Transverse colon (tissue), 4 donors: ENCODE measurements around the gene CDK15. TPM values are rescaled to one million over a fixed set of nuclear protein-coding genes. Genes with fewer than 3 reads are reported as not detected.

Experiments
- DNase-seq: peaks from one replicate; pipeline ENCODE4 v3.0.0-alpha.2; 2019
- H3K27ac ChIP-seq, 4 donors: fragments of 200-600 bp; sonication (generic); 2 replicates each; pipeline ENCODE4 v1.5.1; 2016 to 2018; ENCODE audit warnings: inconsistent platforms in 4 of 4
- H3K27me3 ChIP-seq: fragments of 200-600 bp; sonication (generic); 2 replicates; pipeline ENCODE4 v1.5.1; 2017; ENCODE audit warnings: inconsistent platforms
- H3K36me3 ChIP-seq, 4 donors: fragments of 200-600 bp; sonication (generic); 2 replicates each; pipeline ENCODE4 v1.5.1; 2017 to 2019; ENCODE audit warnings: inconsistent platforms in 4 of 4
- H3K4me1 ChIP-seq, 4 donors: fragments of 200-600 bp; sonication (generic); 2 replicates each; pipeline ENCODE4 v1.5.1; 2017 to 2020; ENCODE audit warnings: inconsistent platforms in 4 of 4
- H3K4me3 ChIP-seq, 4 donors: fragments of 200-600 bp; sonication (generic); 1 replicate in 1 of 4; 2 replicates in 3 of 4; pipeline versions ENCODE4 v1.5.1 to v1.6.1; 2017 to 2019; ENCODE audit warnings: inconsistent platforms in 4 of 4
- H3K9me3 ChIP-seq, 2 donors: fragments of 200-600 bp; sonication (generic); 2 replicates each; pipeline ENCODE4 v1.5.1; 2017 to 2019; ENCODE audit warnings: inconsistent platforms in 2 of 2
- EP300 ChIP-seq: sonication (generic); formaldehyde crosslinking; IDR thresholded peaks from one replicate; pipeline ENCODE4 v1.6.1; 2017; ENCODE audit warnings: antibody characterized with exemption, low read depth
- POLR2A ChIP-seq: fragments of 450-650 bp; IDR thresholded peaks from one replicate; pipeline ENCODE4 v1.6.1; 2016; ENCODE audit warnings: antibody characterized with exemption, mild to moderate bottlenecking, moderate library complexity
- POLR2AphosphoS5 ChIP-seq, 3 donors: sonication (generic); formaldehyde crosslinking; IDR thresholded peaks; one replicate each; pipeline ENCODE4 v1.6.1; 2016; ENCODE audit warnings: antibody characterized with exemption in 3 of 3
- WGBS, 2 donors: methylation state at CpG; one replicate each; pipeline ENCODE4 v1.1.5; 2018; ENCODE audit warnings: low coverage in 1 of 2; 5-methylcytosine and 5-hydroxymethylcytosine counted together
- in situ Hi-C, 4 donors: fragments of 200-750 bp; cut with MboI; loops; one replicate each; pipeline versions ENCODE4 v1.15.0 to v1.15.1; 2017; ENCODE audit warnings: low sequenced_read_pairs in 3 of 4, low pct_ligation_motif_present in 1 of 4, low pct_unique_long_range_greater_than_20kb in 1 of 4
- intact Hi-C: fragments of 100-400 bp; cut with DNase I; formaldehyde crosslinking; loops from one replicate; pipeline ENCODE4 v1.15.1; 2023; ENCODE audit warnings: low total_unique reads
- total RNA-seq, 4 donors: library from RNA; depleted of rRNA; stranded (reverse); fragments of >200 nt; gene quantifications; one replicate each; pipeline ENCODE4 v1.1.0, GENCODE V29; 2016
- TF ChIP-seq, protein P1 (sequence below), 5 experiments: fragments of 200-600 bp in 3 of 5; fragments of 450-650 bp in 2 of 5; sonication (generic) in 3 of 5; IDR thresholded peaks; 1 replicate in 2 of 5; 2 replicates in 3 of 5; pipeline ENCODE4 v1.5.1; 2016 to 2017; ENCODE audit warnings: antibody characterized with exemption in 5 of 5, inconsistent platforms in 3 of 5, mild to moderate bottlenecking in 2 of 5, moderate library complexity in 1 of 5

Gene CDK15
- total RNA-seq, 4 donors from 2014 or later = 0.14 to 0.79 TPM; not detected in 2

DNA sequence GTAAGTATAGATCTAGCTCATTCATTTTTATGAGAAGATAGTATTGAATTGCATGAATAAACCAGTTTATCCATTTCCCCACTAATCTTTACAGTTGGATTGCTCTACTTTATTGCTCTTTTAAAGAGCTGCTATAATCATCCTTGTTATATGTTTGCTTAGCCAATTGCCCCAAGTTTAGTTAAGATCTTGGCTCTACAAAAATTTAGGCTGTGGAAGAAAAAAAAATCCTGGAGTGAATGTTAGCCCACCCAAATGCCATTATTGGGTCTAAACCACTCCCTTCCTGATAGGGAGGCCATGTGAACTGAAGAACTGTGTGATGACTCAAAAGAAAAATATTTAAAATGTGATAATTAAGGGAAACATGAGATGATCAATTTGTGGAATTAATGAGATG lies 28.5 kb upstream of the CDK15 start:
- Histone ChIP-seq H3K27me3 (no peaks in the 10 kb centered on the region), H3K4me3 (no peak overlapping the region), H3K9me3 (no peaks in the 10 kb centered on the region), H3K4me1 (peaks cover 6 to 27% (median 18%) of the 10 kb centered on the region in 4 donors), H3K27ac (no peak overlapping the region), H3K36me3 (no peaks in the 10 kb centered on the region)
- in situ Hi-C loops (no loop called here), intact Hi-C loops (no loop called here)
- DNase-seq = no peak
- no peak for TF ChIP-seq POLR2A
- TF ChIP-seq, protein P1, sequence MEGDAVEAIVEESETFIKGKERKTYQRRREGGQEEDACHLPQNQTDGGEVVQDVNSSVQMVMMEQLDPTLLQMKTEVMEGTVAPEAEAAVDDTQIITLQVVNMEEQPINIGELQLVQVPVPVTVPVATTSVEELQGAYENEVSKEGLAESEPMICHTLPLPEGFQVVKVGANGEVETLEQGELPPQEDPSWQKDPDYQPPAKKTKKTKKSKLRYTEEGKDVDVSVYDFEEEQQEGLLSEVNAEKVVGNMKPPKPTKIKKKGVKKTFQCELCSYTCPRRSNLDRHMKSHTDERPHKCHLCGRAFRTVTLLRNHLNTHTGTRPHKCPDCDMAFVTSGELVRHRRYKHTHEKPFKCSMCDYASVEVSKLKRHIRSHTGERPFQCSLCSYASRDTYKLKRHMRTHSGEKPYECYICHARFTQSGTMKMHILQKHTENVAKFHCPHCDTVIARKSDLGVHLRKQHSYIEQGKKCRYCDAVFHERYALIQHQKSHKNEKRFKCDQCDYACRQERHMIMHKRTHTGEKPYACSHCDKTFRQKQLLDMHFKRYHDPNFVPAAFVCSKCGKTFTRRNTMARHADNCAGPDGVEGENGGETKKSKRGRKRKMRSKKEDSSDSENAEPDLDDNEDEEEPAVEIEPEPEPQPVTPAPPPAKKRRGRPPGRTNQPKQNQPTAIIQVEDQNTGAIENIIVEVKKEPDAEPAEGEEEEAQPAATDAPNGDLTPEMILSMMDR (IDR thresholded peaks at IDR 0.05) = no peak

DNA sequence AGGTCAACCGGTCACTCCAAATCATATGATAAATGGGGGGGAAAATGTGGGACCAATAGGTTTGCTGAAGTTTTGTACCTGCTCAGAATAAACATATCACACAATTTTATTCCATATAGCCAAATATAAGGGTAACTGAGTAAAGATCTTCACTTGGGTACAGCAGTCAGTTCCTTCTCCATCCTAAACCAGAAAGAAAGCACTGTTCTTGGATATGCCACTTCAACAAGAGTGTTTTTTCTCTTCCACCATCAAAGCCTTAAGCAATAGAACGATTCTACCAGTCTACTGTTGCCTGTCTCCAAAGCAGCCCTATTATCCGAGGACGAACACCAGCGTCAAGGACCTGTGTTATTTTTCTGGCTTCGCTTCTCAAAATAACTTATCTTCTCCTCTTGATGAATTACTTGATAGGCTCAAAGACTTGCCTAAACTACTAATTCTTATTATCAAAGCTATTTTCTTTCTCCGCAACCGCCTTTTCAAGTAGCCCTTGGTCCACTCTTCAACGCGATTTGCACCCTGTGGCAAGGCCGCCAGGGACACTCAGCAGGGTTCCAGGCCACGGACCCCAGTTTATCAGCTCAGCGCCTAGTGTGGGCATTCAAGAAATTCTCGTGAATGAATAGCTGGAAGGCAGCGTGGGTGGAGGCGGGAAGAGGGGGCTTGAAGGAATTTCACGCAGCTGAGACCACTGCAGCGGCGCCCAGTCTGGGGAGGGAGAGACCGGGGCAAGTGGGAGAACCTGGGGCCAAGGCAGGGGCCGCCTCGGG lies 26.2 kb upstream of the CDK15 start:
- intact Hi-C loops = no loop called here
- Histone ChIP-seq H3K27me3 (no peaks in the 10 kb centered on the region), H3K4me1 (peaks cover 6 to 27% (median 18%) of the 10 kb centered on the region in 4 donors), H3K27ac (peak overlapping the region; percentile 86 to 93 (median 90)), H3K9me3 (no peaks in the 10 kb centered on the region), H3K36me3 (no peaks in the 10 kb centered on the region), H3K4me3 (peak overlapping the region; percentile 73 to 86 (median 75))
- no peak for TF ChIP-seq POLR2AphosphoS5 (IDR thresholded peaks at IDR 0.05)
- TF ChIP-seq, protein P1 (IDR thresholded peaks at IDR 0.05) = peak in 2 of 5 experiments; percentile 12 to 15
- WGBS, 2 donors = 9 to 10% methylated on average over 13 to 20 of the region's 22 CpGs
- no peak for DNase-seq
- in situ Hi-C loops = no loop called here

DNA sequence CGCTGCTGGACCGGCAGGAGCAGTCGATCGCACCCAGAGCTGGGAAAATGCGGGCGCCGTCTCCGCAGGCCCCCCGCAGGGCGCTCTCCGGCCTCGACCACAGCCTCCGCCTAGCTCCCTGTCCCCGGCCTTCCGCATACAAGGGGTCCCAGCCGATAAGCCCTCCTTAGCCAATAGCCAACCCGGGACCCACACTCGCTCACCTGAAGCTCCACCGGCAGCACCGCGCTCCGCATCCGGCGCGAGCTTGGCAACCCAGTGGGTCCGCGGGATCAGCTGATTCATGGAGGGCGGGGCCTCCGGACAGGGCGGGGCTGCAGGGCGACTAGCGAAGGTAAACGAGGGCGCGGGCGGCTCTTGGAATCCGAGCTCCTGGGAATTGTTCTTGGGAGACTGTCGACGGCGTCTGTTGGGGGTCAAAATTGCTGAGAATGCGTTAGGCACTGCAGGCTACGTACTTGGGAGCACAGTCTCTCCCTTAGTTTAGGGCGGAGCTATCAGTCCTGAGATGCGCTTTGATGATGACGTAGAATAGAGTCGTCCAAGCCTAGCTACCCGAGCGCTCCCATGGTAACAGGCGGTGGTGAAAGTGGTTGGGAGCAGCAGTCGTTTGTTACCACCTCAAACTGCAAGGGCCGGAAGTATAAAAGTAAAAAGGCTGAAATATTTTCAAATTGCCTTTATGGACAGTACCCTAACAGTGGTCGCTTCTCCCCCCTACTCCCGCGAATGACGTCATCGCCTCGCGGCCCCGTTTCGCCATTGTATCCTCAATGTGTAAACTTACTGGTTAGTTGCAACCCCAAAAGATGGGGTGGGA lies 25.5 kb upstream of the CDK15 start, which contains the start of gene ALS2:
ALS2 (minus strand) TSS at position 260 of the 820 bp plus-strand sequence. CDS start 12,048 bp downstream, outside the sequence.
- 0% methylated on average over 2 to 57 of the region's 60 CpGs for WGBS, 2 donors
- Histone ChIP-seq H3K27ac (peak within 1 kb of the TSS; percentile 86 to 93 (median 90)), H3K36me3 (no peaks in the 10 kb centered on the region), H3K4me1 (peaks cover 6 to 27% (median 18%) of the 10 kb centered on the region in 4 donors), H3K27me3 (no peaks in the 10 kb centered on the region), H3K9me3 (no peaks in the 10 kb centered on the region), H3K4me3 (peak within 1 kb of the TSS; percentile 73 to 86 (median 75))
- in situ Hi-C loops (no loop called here), intact Hi-C loops (no loop called here)
- peak; percentile 77 to 90 (median 88) for TF ChIP-seq POLR2AphosphoS5 (IDR thresholded peaks at IDR 0.05)
- TF ChIP-seq, protein P1 (IDR thresholded peaks at IDR 0.05) = no peak
- peak; percentile 70 for TF ChIP-seq POLR2A
- peak; percentile 97 for DNase-seq

DNA sequence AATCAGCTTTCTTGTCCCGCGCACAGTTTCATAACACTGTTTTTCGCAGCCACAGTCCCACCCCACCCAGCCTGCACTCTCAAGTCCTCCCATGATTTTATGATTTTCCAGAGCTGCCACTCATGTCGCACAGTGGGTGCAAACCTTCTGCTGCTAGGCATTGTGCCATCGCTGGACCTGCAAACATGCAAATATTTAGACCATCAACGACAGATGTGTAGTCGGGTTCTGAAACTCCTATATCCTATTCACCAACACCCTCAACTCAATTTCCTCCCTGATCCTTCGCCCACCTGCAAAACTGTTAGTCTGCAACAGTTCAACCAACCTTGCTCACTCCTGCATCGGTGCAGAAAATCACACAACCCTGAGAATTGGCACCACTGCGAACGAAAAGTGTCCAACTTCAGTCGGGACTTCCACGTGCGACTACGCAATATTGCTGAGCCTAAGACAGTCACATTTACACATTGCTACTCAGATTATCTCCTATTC lies 24.7 kb upstream of the CDK15 start:
- no peak for TF ChIP-seq EP300
- no peak for TF ChIP-seq POLR2A
- no peak for TF ChIP-seq POLR2AphosphoS5 (IDR thresholded peaks at IDR 0.05)
- TF ChIP-seq, protein P1 (IDR thresholded peaks at IDR 0.05) = no peak

More for the DNA sequence above, 24.7 kb upstream of the CDK15 start:
- Histone ChIP-seq H3K27me3 (no peaks in the 10 kb centered on the region), H3K36me3 (no peaks in the 10 kb centered on the region), H3K4me1 (peaks cover 6 to 27% (median 18%) of the 10 kb centered on the region in 4 donors), H3K4me3 (peak overlapping the region; percentile 73 to 86 (median 75)), H3K9me3 (no peaks in the 10 kb centered on the region), H3K27ac (peak overlapping the region; percentile 86 to 93 (median 90))
- no peak for DNase-seq
- intact Hi-C loops (no loop called here), in situ Hi-C loops (no loop called here)
- 5 to 8% methylated on average over 8 to 15 of the region's 15 CpGs for WGBS, 2 donors
